Activated CD4-positive, alpha-beta T cell treated with anti-CD3 and anti-CD28 coated beads, Interleukin-10, Interleukin-2, amounts not matched to agents 100 ng/mL and 50 ng/mL, durations not matched to agents 16 hours and 8 hours (primary cell): ENCODE results near the gene ANKRD55.
"Not testable (repeated sequence)": the region's sequence is repeated elsewhere in the genome, so short reads cannot be mapped to it uniquely, and the experiment has no call there.

Experiments
- DNase-seq: peaks from one replicate; pipeline ENCODE4 v3.0.0-alpha.2; 2020

The ANKRD55 gene

DNA sequence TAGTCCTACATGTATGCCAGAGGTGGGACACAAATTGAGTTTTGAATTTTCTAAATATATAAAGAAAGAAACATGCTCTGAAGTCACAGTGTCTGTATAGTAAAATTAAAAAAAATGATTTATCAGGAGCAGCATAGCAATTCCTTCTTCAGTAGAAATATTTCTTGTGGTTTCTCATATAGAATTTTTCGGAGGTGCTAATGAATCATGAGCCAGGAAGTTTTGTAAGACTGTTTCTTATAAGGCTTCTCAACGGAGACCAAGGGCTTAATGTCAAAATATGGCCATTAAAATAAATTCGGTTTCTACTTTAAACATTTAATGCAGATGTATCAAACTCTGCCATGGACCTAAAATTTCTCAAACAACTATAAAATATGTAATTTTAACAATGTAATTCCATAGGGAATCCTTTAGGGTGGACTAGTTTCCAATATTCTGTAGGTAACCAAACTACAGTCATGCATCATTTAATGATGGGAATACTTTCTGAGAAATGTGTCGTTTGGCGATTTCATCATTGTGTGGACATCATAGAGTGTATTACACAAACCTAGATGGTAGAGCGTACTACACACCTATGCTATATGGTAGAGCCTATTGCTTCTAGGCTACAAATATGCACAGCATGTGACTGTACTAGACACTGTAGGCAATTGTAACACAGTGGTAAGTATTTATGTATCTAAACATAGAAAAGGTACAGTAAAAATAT, 66.3 kb downstream of the ANKRD55 start:
- no peak for DNase-seq

DNA sequence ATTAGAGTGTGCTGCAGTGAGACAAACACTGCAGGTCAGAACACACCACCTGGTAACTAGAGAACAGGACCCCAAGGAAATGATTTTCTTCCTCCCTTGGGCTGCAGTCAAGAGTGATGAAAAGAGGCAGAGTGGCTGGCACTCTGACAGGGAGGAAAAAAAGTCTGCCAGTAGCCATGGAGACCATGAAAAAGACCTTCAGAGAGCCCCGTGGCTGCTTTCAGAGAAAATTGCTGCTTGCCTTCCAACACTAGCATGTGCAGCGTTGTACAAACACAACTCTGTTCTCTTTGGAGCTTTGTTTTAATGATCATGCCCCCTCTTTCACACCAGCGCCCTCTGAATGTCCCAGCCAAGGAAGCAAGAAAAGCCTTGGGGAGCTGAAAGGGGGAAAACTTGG, 68.8 kb downstream of the ANKRD55 start:
- DNase-seq, result no peak

DNA sequence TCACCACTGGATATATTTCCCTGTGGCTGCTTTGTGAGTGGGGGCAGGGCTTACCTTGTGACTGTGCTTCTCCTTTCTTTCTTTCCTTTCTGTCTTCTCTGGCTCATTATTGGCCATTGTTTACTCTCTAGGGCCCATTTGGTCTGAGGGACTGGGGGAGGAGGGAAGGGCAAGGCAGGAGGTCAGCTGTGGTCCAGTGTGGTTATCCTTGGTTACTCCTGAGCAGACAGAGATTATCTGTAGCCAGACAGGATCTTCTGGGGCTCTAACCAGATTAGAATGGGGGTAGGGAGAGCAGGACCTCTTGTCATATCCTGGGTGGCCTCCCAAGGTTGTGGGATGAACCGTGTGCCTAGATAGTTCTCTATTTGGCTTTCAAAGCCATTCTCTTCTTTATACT, 71.2 kb downstream of the ANKRD55 start:
- DNase-seq, result no peak

DNA sequence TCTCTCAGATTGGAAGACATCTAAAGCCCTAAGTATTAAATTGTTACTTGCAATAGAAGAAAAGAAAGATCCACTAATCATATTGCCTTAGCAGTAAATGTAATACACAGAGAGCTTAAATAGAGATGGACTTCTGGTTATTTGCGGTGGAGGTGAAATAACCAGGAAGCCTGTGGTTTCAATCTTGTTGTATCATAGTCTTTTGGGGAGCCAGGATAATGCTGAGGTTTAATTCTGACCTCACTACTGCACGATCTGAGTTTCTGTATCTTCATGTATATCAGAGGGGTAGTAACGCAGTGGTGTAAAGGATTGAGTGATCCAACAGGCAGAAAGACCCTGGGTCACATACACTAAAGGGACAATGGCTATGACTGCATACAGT, 71.7 kb downstream of the ANKRD55 start:
- no peak for DNase-seq

GRCh38 chr5:56160723-56161438, 72.2 kb downstream of the ANKRD55 start:
- no peak for DNase-seq

GRCh38 chr5:56159521-56159947, 73.6 kb downstream of the ANKRD55 start:
- DNase-seq, result no peak

DNA sequence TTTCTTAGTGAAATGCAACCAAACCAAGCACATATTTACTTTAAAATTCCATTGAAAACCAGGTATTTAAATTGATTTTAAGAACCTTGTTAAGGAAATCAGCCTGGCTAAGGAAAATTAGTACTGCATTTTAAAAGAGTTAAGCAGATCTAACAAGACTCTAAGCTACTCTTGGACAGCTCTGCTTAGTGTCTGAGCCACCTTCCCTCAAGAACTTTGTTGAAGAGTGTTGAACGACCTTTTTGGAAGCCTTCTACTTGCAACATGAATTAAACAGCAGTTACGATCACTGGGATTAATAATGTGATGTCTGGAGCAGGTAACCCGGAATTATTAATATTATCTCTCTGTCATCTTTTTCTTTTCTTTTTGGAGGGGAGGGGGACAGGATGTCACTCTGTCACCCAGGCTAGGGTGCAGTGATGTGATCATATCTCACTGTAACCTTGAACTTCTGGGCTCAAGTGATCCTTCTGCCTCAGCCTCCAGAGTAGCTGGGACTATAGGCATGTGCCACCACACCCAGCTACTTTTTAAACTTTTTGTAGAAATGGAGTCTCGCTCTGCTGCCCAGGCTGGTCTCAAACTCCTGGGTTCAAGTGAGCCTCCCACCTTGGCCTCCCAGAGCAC, 74.7 kb downstream of the ANKRD55 start:
- DNase-seq, result no peak

GRCh38 chr5:56157191-56157621, 75.9 kb downstream of the ANKRD55 start:
- not testable (repeated sequence) for DNase-seq

DNA sequence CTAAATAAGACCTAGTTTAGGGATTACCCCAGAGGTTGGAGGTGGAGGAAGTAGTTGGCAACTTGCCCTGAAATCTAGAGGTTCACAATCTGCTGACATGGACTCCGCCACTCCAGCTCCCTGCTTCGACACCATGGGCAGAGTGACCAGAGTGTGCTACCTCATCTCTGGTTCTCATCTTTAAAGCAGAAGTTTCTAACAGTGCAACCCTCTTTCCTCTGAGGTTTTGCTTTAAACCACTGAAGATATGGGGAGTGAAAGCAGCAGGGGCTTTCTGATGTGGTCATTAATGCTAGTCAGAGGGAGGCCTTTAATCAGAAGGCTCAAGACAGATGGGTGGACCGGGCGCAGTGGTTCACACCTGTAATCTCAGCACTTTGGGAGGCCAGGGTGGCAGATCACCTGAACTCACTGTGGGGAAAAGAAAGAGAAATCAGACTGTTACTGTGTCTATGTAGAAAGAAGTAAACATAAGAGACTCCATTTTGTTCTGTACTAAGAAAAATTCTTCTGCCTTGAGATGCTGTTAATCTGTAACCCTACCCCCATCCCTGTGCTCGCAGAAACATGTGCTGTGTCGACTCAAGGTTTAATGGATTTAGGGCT, 76.4 kb downstream of the ANKRD55 start:
- DNase-seq, result peak; percentile 53

- DNase-seq, result no peak
Measured at GRCh38 chr5:56155992-56156584, 77.0 kb downstream of the ANKRD55 start.

- no peak for DNase-seq
Measured at GRCh38 chr5:56154732-56155484, 78.2 kb downstream of the ANKRD55 start.

DNA sequence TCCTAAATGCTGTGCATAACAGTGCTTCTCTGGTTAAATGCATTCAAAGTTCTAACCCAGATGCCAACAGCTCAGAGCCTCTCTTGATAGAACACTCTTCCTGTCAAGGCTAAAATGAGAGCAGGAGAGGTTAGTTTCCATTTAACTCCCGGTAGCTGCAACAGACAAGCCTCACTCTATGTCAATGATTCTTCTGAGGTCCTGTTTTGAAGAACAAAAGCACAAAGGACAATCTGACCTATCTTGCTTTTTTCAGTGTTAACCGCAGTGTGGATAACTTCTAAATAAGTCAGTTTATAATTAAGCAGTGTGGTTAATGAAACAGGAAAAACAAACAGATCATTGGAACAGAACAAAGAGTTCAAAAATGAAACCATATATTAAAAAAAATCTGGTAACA, 80.7 kb downstream of the ANKRD55 start:
- DNase-seq, result peak; percentile 66

DNA sequence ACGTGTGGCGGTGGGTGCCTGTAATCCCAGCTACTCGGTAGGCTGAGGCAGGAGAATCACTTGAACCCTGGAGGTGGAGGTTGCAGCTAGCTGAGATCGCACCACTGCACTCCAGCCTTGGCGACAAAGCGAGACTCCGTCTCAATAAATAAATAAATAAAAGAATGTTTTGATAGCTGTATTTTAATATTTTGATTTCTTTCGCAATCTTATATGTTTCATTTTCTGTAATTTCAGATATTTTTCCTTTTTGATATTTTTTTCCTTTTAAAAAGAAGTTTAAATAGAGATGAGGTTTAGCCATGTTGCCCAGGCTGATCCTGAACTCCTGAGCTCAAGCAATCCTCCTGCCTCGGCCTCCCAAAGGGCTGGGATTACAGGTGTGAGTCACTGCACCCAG, 82.4 kb downstream of the ANKRD55 start:
- not testable (repeated sequence) for DNase-seq

GRCh38 chr5:56148453-56148971, 84.6 kb downstream of the ANKRD55 start:
- peak; percentile 84 for DNase-seq

DNA sequence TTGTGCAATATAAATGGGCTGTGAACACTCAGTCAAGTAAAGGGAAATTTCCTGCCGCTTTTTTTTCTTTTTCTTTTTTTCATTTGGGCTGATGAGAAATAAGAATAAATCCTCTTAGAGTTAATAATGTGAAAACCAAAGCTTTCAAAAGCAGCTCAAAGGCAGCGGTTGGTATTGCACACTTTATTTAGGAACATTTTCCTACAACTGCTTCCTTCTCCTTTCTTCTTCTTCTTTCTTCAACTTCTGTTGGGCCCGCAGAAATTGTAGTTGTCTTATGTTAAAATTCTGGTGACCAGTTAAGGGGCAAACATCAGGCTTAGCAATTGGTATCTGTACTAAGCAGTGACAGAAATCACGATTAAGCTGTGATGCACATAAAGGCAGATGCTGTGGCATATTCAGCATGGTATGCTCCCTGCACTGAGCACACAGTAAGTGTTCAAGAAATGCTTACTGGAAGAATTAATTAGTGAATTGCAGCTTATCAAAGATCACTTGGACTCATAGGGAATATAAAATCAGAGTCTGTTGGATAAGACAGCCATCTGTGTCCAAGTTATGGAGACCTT, 85.4 kb downstream of the ANKRD55 start:
- DNase-seq, result no peak

DNA sequence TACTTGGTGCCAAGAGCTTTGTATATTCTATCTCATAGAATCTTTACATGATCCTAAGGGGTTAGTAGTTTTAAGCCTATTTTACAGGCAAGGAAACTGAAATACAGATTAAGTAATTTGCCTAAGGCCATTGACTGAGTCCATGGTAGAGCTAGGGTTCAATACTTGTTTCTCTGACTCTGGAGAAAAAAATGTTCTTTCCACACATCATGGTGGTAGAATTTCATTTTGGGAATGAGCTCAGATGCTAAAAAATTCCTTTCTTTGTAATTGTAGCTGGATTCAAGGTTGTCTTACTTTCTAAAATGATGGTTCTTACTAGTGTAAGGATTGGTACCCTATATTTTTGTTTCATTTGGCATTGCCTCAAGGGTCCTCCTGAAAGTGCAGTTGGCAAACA, 86.0 kb downstream of the ANKRD55 start:
- no peak for DNase-seq

GRCh38 chr5:56146674-56147073, 86.5 kb downstream of the ANKRD55 start:
- no peak for DNase-seq

DNA sequence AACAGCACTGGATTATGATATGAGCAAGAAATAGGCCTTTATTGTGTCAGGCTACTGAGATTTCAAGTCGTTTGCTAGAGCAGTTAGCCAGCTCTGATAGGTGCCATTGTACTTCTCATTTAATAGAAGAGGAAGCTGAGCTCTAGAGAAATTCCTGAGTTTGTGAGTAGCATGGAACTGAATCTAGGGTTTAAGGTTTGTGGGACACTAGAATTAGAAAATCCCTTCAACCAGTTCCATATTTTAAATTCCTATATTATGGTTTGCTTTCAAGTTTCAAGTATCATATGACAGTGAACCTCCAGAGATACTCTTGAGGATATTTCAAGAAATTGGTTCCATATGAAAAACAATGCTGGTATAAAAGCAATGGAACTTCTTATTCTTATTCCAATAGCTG, 87.6 kb downstream of the ANKRD55 start:
- no peak for DNase-seq

DNA sequence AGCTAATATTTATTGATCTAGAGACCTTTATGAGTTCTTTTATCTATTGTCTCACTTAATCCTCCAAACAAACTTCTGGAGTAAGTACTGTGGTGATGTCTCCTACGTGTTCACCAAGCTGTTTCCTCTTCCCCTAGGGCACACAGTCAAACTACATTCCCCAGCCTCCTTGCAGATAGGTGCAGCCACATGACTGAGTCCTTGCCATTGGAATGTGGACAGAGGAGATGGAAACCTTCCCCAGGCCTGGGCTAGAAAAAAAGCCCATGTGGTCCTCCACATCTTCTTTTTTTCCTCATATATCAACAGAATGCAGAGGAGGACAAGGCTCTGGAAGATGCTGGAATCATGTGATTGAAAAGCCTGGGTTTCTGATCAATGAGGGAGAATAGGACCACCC, 88.0 kb downstream of the ANKRD55 start:
- no peak for DNase-seq

DNA sequence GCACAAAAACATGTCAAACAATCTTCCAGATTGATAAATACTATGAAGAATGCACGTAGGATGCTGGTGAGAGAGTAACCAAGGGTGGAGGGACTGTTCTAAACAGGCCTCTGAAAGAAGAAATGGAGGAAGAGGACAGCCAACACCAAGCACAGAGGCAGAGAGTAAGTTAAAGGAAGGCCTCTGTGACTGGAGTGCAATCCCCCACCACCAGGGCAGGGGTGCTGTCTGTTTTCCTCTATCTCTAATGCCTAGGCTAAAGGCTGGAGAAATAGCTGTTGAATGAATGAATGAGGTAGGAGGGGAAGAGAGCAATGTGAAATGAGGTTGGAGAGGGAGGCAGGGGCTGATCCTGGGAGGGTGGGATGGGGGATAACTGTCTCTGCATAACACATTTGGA, 88.9 kb downstream of the ANKRD55 start:
- no peak for DNase-seq

DNA sequence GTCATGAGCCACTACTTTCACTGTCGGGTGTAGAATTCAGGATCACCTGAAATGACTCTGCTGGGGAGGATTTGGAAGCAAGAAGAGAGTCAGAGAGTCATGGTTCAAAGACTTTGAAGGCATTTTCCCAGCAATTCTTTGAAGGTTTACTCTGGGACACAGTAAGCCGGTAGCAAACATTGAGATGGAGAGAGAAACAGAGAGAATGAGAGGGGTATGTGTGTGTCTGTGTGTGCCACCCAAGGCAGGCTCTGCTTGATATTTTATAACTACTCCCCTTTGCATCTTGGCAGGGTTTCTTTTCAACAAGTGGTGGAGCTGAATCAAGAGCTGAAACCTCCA, 89.8 kb downstream of the ANKRD55 start:
- no peak for DNase-seq
